HepG2 (cell line): ENCODE results near the gene ZCCHC24.

Experiments
- CBX5 ChIP-seq: sonication (generic); formaldehyde crosslinking; IDR thresholded peaks from 2 replicates; pipeline ENCODE4 v1.4.0; 2020; ENCODE audit warnings: missing genetic modification reagents, borderline replicate concordance
- GABPA ChIP-seq, 2 experiments: IDR thresholded peaks; 2 replicates each; pipeline ENCODE4 v1.6.1; 2011 to 2016; ENCODE audit warnings: low read depth in 2 of 2, low read length in 1 of 2, missing biosample characterization in 1 of 2, missing genetic modification characterization in 1 of 2
- JUN ChIP-seq: sonication (generic); formaldehyde crosslinking; IDR thresholded peaks from 2 replicates; pipeline ENCODE4 v1.4.0; 2020; ENCODE audit warnings: mild to moderate bottlenecking, missing genetic modification reagents
- POLR2A ChIP-seq, 2 experiments: IDR thresholded peaks; 2 replicates each; pipeline ENCODE4 v1.6.1; 2011; ENCODE audit warnings: low read depth in 2 of 2, low read length in 2 of 2, mild to moderate bottlenecking in 1 of 2, moderate library complexity in 1 of 2; ENCODE audit not compliant: insufficient read depth in 1 of 2
- SOX13 ChIP-seq, 3 experiments: fragments of 450-650 bp in 1 of 3; sonication (generic) in 1 of 3; formaldehyde crosslinking in 1 of 3; IDR thresholded peaks in 2 of 3; conservative IDR thresholded peaks in 1 of 3; 2 replicates each; pipeline versions ENCODE4 v1.5.0 to v1.6.1; 2016 to 2020; ENCODE audit warnings: antibody characterized with exemption in 1 of 3, mild to moderate bottlenecking in 1 of 3, missing compliant biosample characterization in 1 of 3, missing genetic modification reagents in 1 of 3, moderate library complexity in 1 of 3
- TCF7 ChIP-seq: sonication (generic); IDR thresholded peaks from 2 replicates; pipeline ENCODE4 v1.6.1; 2016; ENCODE audit warnings: antibody characterized with exemption, low read depth
- YY1 ChIP-seq: IDR thresholded peaks from 2 replicates; pipeline ENCODE4 v1.6.1; 2011; ENCODE audit warnings: low read length, low read depth, moderate library complexity, mild to moderate bottlenecking; ENCODE audit not compliant: insufficient read depth, insufficient replicate concordance
- ZNF256 ChIP-seq: sonication (generic); formaldehyde crosslinking; conservative IDR thresholded peaks from 2 replicates; pipeline ENCODE4 v1.4.0; 2020; ENCODE audit warnings: missing genetic modification reagents
- ZNF713 ChIP-seq: sonication (generic); formaldehyde crosslinking; IDR thresholded peaks from 2 replicates; pipeline ENCODE4 v1.4.0; 2020; ENCODE audit warnings: mild to moderate bottlenecking, missing genetic modification reagents
- TF ChIP-seq, protein P1 (sequence below): sonication (generic); formaldehyde crosslinking; IDR thresholded peaks from 2 replicates; pipeline ENCODE4 v1.5.1; 2020; ENCODE audit warnings: mild to moderate bottlenecking, moderate library complexity, missing genetic modification reagents

DNA sequence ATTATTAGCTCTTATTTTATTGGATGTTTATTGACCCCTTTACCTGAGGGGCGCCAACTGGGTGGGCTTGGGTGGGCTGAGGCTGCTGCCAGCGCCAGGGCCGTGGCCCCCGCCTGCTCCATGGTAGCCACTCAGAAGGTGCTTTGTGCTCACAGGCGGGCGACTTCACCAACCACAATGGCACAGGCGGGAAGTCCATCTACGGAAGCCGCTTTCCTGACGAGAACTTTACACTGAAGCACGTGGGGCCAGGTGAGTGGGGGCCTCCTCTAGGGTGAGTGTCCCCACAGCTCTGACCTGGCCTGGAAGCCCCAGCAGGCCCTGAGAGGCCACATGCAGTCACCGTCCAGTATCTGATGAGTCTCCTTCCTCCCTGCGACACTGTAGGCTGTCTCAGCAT lies 94.1 kb downstream of the ZCCHC24 start:
- no peak for TF ChIP-seq ZNF256 (CRISPR knock-in tag)
- TF ChIP-seq JUN (CRISPR knock-in tag), result no peak
- no peak for TF ChIP-seq YY1
- no peak for TF ChIP-seq ZNF713 (CRISPR knock-in tag)
- no peak for TF ChIP-seq GABPA (IDR thresholded peaks at IDR 0.05; ENCODE audit: low read depth, low read length)
- no peak for TF ChIP-seq GABPA (CRISPR knock-in tag; IDR thresholded peaks at IDR 0.05; ENCODE audit: low read depth)
- no peak for TF ChIP-seq SOX13 (IDR thresholded peaks at IDR 0.05)
- no peak for TF ChIP-seq SOX13 (CRISPR knock-in tag; conservative IDR thresholded peaks at IDR 0.05 in 1 of 2, IDR thresholded peaks at IDR 0.05 in 1 of 2)
- no peak for TF ChIP-seq POLR2A (IDR thresholded peaks at IDR 0.05; ENCODE audit: insufficient read depth in 1 of 2, low read depth in 2 of 2, low read length in 2 of 2)
- TF ChIP-seq TCF7, result no peak
- TF ChIP-seq, protein P1, sequence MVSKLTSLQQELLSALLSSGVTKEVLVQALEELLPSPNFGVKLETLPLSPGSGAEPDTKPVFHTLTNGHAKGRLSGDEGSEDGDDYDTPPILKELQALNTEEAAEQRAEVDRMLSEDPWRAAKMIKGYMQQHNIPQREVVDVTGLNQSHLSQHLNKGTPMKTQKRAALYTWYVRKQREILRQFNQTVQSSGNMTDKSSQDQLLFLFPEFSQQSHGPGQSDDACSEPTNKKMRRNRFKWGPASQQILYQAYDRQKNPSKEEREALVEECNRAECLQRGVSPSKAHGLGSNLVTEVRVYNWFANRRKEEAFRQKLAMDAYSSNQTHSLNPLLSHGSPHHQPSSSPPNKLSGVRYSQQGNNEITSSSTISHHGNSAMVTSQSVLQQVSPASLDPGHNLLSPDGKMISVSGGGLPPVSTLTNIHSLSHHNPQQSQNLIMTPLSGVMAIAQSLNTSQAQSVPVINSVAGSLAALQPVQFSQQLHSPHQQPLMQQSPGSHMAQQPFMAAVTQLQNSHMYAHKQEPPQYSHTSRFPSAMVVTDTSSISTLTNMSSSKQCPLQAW (CRISPR knock-in tag), result no peak
- no peak for TF ChIP-seq CBX5 (CRISPR knock-in tag)
